HG03097 (cell line): Measurements from ENCODE around the gene KRT34.
"Not testable (repeated sequence)": the region's sequence is repeated elsewhere in the genome, so short reads cannot be mapped to it uniquely, and the experiment has no call there.

Experiments used
- ATAC-seq: cut with Tn5 transposase; IDR thresholded peaks from one replicate; pipeline ENCODE4 v1.9.1; 2021; ENCODE audit not compliant: unreplicated experiment, low FRiP score

The KRT34 gene

DNA sequence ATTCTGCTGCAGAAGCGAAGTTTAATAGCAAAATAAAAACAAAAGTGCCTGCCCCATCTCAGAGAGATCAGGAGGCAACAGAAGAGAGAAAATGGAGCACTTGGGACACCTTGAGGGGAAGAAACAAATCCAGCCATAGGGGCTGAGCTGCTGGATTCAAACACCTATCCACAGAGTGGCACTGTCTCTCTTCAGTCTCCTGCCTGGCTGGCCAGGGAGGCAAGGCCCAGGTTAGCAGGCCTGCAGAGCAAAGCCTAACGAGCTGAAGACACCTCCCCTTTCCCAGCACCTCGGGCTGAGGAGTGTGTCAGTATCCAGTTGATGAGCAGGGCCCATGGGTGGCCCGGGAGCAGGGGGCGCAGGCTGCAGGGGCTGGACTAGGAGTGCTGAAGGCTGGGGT is 24.1 kb upstream of the KRT34 start:
- no peak for ATAC-seq

DNA sequence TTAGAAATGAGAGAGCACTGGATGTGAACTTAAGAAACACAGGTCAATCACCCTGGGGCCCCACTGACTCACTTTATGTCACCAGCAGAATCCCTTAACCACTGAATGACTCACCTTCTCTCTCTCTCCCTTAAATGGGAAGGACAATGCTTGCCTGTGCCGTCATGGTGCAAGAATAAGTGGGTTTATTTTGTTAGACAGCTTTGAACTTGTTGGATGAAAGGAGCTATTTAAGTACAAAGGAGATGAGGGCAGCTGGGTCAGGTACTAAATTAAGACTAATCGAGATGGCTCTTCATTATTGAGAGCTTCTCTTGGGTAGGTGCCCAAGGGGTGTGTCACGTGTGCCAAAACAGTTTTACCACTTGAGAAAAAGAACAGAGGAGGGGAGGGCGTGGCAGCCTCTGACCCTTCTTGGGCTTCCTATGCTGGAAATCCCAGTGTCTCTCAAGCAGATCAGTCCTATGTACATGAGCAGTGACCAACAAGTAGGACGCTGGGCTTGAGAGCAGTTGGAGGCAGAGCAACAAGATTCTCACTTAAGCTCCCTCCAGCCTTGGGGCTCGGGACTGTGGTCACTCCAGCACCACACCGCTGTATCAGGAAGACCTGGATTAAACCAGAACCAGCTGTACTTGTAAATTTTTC is 22.0 kb upstream of the KRT34 start:
- no peak for ATAC-seq

GRCh38 chr17:41403404-41404023 is 21.4 kb upstream of the KRT34 start:
- no peak for ATAC-seq

DNA sequence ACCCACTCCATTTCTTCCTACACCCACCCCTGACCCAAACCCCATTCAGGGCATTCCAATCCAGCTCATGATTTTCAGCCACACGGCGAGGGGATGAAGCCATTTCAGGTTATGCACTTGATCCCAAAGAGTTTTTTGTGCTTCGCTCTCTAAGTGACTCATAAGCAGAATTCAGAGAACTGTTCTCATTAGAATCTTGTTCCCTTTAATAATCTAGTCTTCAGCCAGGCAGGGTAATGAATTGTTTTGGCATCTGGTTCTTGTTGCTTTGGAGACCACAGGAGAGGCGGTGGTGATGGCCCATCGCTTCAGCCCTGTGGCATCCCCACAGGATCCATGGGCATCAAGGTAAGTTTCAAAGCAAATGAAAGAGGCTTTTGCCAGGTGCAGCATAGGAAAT is 20.1 kb upstream of the KRT34 start:
- no peak for ATAC-seq

DNA sequence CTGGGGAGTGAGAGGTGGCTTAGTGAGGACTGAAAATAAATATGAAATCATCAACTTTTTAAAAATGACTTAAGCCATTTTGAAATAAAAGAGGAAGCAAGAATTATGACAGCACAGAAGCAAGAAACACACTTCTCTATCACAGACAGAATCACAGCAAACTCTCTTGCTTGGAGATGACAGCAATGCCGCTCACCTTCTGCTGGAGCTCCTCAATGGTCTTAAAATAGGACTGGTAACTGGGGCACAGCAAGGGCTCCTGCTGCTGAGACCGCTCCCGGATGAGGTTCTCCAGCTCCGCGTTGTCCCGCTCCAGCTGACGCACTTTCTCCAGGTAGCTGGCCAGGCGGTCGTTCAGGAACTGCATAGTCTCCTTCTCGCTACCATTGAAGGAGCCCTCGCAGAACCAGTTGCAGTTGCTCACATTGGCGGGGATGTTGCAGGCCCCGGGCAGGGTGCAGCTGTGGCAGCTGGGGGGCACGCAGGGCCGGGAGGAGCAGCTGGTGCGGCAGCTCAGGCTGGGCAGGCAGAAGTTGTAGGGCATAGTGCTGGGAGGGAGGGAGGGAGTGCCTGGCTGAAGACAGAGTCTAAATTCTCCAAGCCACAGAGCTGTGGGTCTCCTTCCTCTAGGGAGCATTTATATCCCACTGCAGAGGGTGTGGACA is 15.0 kb upstream of the KRT34 start, which contains the start of gene KRT31:
Gene KRT31 (minus strand): TSS at position 613 of the 665 bp plus-strand sequence. CDS start 69 bp downstream, at position 544.
- no peak for ATAC-seq

DNA sequence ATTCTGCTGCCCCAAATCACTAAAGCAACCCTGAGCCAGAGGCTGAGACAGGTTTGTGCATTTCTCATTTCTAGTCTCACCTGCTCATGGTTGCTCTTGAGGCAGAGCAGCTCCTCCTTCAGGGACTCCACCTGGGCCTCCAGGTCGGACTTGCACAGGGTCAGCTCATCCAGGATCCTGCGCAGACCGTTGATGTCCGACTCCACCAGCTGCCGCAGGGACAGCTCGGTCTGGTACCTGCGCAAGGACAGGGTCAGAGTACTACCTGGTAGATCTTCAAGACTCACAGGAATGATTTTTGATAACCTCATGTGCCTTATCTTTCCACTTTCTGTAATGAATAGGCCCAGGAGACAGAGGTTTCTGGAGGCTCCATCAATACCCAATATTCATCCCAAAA is 14.2 kb upstream of the KRT34 start:
- no peak for ATAC-seq

DNA sequence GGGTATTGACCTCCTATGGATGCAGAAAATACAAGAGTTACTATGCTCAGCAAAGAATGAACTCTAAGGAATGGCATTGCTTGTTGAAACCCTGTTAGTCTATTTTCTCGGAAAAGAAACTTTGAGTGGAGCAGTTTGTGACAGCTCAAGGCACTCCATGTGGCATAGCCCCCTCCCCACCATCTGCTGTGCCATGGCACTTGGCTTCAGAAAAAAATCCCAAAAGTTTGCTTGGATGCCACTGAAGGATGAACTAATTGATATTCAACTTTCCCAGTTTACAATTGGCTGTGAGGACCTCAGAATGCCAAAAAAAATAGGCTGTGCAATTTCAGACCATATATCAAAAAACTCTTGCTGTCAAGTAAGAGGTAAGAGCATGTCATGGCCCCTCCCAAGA is 13.5 kb upstream of the KRT34 start:
- ATAC-seq = no peak

- ATAC-seq = not testable (repeated sequence)
Observed at GRCh38 chr17:41395044-41395443, 12.9 kb upstream of the KRT34 start.

DNA sequence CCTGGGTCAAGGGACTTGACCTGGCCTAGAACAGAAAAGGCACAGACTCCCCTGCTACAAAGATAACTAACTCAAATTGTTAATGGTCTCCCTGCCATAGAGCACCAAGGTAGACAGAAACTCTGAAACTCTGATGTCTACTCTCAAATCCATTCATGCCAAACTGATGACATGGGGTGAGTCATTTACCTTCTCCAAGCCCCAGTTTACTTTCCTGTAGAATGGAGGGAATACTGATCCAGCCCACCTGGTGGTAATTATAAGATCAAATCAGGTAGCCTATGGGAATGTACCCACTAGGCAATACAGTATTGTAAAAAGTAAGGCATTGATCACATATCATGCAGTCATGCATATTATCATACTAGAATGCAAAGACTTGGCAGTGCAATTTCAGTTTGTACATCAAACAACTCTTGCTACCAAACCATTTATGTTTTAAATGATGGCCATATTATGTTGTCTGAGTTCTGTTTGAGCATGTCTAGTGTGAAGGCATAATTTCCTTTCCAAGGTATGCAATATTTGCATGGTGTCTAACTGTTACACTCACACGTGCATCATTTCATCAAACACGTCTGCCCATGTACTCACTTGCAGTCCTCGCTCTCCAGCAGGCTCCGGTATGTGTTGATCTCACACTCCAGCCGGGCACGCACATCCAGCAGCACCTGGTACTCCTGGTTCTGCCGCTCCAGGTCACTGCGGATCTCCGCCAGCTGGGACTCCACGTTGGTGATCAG is 12.3 kb upstream of the KRT34 start:
- no peak for ATAC-seq

- no peak for ATAC-seq
Observed at GRCh38 chr17:41393826-41394225, 11.7 kb upstream of the KRT34 start.

DNA sequence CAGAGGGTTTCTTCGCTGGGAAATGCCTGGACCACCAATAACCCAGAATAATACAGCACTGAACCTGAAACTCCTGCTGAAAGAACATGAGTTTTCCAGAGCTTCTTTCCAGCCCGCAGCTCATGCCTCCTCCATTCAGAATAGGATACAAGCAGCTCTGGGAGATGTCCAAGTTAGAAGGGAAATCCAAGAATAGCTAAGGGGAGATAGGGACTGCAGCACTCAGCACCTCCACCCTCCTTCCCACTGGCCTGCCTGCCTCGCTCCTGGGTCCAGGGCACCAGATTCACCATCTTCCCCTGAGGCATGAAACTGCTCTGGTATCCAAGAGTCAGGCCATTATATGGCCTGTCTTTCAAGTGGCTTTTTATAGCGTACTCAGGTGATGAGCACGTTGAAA is 11.2 kb upstream of the KRT34 start:
- no peak for ATAC-seq

DNA sequence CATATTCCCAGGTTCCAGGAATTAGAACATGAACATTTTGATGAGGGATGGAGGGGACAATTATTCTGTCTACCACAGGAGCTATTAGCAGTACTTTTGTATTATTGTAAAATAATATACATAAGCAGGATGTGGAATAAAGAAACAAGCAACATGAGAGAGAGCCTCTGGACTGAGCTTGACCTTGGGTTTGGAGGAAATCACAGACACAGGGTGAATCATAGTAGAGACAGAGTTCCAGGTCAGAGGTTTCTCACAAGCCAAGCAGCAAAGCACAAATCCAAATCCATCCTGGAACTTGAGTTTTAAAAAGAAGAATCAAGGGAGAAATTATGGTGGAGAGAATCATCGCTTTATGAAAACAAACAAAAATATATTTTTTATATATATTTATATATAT is 10.2 kb upstream of the KRT34 start:
- no peak for ATAC-seq

DNA sequence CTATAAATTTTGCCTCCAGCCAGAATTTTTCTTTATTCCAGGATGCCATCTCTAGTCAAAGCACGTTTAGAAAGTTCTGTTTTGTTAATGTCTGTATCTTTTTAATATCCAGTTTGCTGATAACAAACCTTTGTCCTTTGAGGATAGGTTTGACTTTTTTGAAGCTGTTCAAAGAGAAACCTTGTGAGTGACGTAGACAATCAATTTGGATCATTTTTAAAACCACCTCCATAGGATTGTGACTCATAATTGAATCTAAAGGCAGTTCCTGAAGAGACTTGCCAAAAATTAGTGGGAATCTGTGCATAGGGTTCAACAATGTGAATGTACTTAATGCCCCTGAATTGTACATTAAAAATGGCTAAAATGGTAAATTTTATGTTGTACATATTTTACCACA is 9.4 kb upstream of the KRT34 start:
- no peak for ATAC-seq

DNA sequence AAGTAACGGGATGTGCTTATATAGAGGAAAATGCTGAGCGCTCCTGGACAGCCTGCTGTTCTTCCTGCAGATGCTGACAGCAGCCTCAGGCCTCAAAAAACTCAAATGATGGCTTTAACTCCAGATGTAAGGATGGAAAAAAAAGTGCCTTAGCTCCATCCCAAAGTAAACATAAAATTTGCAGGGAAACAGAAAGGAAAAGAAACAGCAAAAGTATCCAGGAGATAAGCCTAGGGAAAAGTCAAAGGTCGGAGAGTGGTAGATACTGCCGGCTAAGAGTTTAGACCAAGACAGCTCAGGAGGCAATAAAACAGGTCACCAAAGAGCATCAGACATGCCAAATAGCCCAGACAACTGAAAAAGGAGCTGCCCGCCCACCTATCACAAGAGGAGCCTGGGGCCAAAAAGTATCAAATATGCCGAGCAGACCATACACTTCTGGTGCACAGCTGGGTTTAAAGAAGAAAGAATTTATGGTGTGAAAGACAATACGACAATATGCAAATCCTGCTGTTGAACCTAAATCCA is 8.4 kb upstream of the KRT34 start:
- no peak for ATAC-seq

DNA sequence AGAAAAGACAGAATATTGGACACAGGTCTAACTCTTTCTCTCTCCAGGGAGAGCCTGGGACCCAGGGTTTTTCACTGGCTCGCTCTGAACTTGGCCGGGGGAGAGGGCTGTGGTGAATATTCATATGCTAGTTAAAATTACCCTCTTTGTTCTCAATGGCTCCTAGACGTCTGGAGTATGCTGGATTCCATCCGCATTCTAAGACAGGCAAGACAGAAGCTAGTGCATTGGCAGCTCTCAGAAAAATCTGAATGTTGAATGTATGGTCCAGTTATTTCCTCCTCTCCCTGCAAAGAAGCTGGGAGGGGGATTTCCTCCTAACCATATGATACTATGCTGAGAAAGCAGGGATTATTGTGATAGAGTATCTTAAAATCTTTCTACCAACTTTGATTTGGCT is 5.6 kb upstream of the KRT34 start:
- no peak for ATAC-seq

DNA sequence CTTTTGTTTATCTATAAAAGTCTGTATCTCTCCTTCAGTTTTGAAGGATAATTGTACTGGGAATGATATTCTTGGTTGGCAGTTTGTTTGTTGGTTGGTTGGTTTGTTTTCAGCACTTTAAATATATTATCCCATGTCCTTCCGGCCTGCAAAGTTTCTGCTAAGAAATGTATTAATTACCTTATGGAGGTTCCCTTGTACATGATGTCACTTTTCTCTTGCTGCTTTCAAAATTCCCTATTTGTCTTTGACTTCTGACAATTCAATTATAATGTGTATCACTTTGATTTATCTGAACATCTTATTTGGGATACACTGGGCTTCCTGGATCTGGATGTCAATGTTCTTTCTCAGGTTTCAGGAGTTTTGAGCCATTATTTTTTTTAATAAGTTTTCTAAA is 4.1 kb upstream of the KRT34 start:
- no peak for ATAC-seq

- ATAC-seq = no peak
Observed at GRCh38 chr17:41383690-41384089, 1.6 kb upstream of the KRT34 start.

- no peak for ATAC-seq
Observed at GRCh38 chr17:41382394-41382793, 288 bp upstream of the KRT34 start.

GRCh38 chr17:41380091-41380490 is 2.0 kb downstream of the KRT34 start:
- not testable (repeated sequence) for ATAC-seq

DNA sequence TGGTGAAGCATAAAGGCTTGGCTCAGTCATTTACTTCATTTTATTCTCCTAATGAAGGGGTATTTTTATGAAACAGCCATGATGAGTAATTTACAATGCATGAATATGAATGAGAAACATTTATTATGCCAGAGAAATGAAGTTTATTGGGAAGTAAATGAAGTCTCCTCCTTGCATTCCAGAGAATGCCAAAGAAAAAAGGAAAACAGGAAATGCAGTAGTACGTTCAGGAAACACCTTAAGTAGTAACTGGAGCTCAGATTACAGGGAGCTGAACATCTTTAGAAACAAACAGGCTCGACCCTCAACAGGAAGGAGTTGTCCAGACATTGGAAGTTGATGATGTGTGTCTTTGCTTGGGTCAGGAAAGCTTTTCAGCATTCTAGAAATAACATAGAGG is 4.6 kb downstream of the KRT34 start:
- no peak for ATAC-seq

DNA sequence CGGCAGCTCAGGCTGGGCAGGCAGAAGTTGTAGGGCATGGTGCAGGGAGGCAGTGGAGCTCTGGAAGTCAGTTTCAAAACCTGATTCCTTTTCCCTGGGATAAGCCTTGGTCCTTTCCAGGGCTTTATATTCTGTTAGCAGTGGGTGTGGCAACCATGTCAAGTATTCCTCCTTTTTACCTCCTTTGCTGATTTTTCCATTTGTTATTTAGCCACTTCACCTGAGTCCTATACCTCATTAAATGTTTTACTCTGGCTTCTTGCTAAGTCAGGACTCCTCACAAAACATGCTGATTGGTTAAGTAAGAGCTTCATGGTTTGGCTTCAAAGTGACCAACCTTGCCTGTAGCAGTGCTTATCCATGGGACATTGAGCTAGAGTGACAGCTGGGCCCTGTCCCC is 12.4 kb downstream of the KRT34 start, which contains the start of gene KRT33B:
Gene KRT33B (minus strand): TSS at position 101 of the 400 bp plus-strand sequence. CDS start 63 bp downstream, at position 38.
- ATAC-seq = no peak
